B cell (primary cell): ENCODE data around the gene SCNN1B. TPM values are rescaled to one million over a fixed set of nuclear protein-coding genes. Genes with fewer than 3 reads are reported as not detected.

ENCODE experiments used
- ATAC-seq: fragments of 200-7000 bp; cut with Tn5 transposase; one replicate; pipeline ENCODE4 v1.10.0; 2021; ENCODE audit warnings: low read depth, mild to moderate bottlenecking, moderate number of reproducible peaks, moderate library complexity
- CTCF ChIA-PET: fragments of 350-600 bp; sonication (Branson Sonifier 250); formaldehyde crosslinking; loops from one replicate; lab custom pipeline; 2021; ENCODE audit warnings: antibody characterized with exemption, inconsistent platforms; lab: Charles Lee
- POLR2A ChIA-PET: fragments of 350-600 bp; sonication (Branson Sonifier 250); formaldehyde crosslinking; loops from one replicate; lab custom pipeline; 2021; ENCODE audit warnings: antibody characterized with exemption; lab: Charles Lee
- DNase-seq: peaks from one replicate; pipeline ENCODE4 v3.0.0; 2013
- H2AFZ ChIP-seq: 2 replicates; pipeline ENCODE4 v1.6.1; 2012; ENCODE audit warnings: mild to moderate bottlenecking, low read depth, low read length; ENCODE audit not compliant: insufficient read depth, poor library complexity, severe bottlenecking
- H3K27ac ChIP-seq, 2 donors: 1 replicate in 1 of 2; 2 replicates in 1 of 2; pipeline ENCODE4 v1.5.1; 2012 to 2013; ENCODE audit warnings: low read length in 2 of 2, mild to moderate bottlenecking in 2 of 2, moderate library complexity in 1 of 2
- H3K27me3 ChIP-seq, 4 experiments: fragments of 200-600 bp in 1 of 4; sonication (generic) in 1 of 4; replicated peaks in 1 of 4; 1 replicate in 2 of 4; 2 replicates in 2 of 4; pipeline versions ENCODE4 v1.6.1 to v1.7.0; 2013 to 2016; ENCODE audit warnings: low read length in 3 of 4, mild to moderate bottlenecking in 2 of 4, mixed read lengths in 1 of 4, moderate library complexity in 1 of 4; ENCODE audit not compliant: insufficient read depth in 4 of 4, control insufficient read depth in 3 of 4; ENCODE audit errors: control extremely low read depth in 1 of 4
- H3K36me3 ChIP-seq, 2 experiments: replicated peaks in 1 of 2; 1 replicate in 1 of 2; 2 replicates in 1 of 2; pipeline versions ENCODE4 v1.6.1 to v1.7.1; 2013; ENCODE audit warnings: low read length in 1 of 2; ENCODE audit not compliant: insufficient read depth in 2 of 2, control insufficient read depth in 1 of 2; ENCODE audit errors: control extremely low read depth in 1 of 2, extremely low read depth in 1 of 2
- H3K4me1 ChIP-seq, 2 donors: fragments of 200-600 bp in 1 of 2; sonication (generic) in 1 of 2; 1 replicate in 1 of 2; 2 replicates in 1 of 2; pipeline versions ENCODE4 v1.5.1 to v1.6.1; 2013 to 2017; ENCODE audit warnings: low read length in 2 of 2; ENCODE audit not compliant: control insufficient read depth in 2 of 2, insufficient read depth in 2 of 2
- H3K4me2 ChIP-seq: replicated peaks from 2 replicates; pipeline ENCODE3; 2012; ENCODE audit warnings: mild to moderate bottlenecking, low read depth, low read length; ENCODE audit not compliant: poor library complexity, severe bottlenecking
- H3K4me3 ChIP-seq, 5 experiments: fragments of 200-600 bp in 1 of 5; sonication (generic) in 1 of 5; 1 replicate in 3 of 5; 2 replicates in 2 of 5; pipeline versions ENCODE4 v1.5.1 to v1.7.0; 2011 to 2016; ENCODE audit warnings: low read length in 4 of 5, mild to moderate bottlenecking in 4 of 5, low read depth in 2 of 5, control low read depth in 1 of 5, moderate library complexity in 1 of 5; ENCODE audit not compliant: insufficient read depth in 1 of 5; ENCODE audit errors: control extremely low read depth in 1 of 5, extremely low read depth in 1 of 5
- H3K79me2 ChIP-seq: fragments of 200-600 bp; sonication (generic); one replicate; pipeline ENCODE4 v1.6.0; 2016; ENCODE audit warnings: low read length; ENCODE audit not compliant: control insufficient read depth, insufficient read depth
- H3K9ac ChIP-seq: fragments of 200-600 bp; sonication (generic); 2 replicates; pipeline ENCODE4 v1.6.1; 2017; ENCODE audit warnings: mild to moderate bottlenecking, low read length, moderate library complexity
- H3K9me3 ChIP-seq, 3 donors: one replicate each; pipeline versions ENCODE4 v1.6.1 to v1.7.1; 2013; ENCODE audit warnings: low read length in 2 of 3; ENCODE audit not compliant: control insufficient read depth in 2 of 3, insufficient read depth in 1 of 3; ENCODE audit errors: control extremely low read depth in 1 of 3
- H4K20me1 ChIP-seq: 2 replicates; pipeline ENCODE4 v1.6.0; 2012; ENCODE audit warnings: mild to moderate bottlenecking, low read length; ENCODE audit not compliant: insufficient read depth, control insufficient read depth, poor library complexity, severe bottlenecking
- H3K27ac Mint-ChIP-seq: one replicate; pipeline ENCODE4 v1.8.0; 2021; ENCODE audit warnings: mixed read lengths
- H3K27me3 Mint-ChIP-seq: one replicate; pipeline ENCODE4 v1.8.0; 2021; ENCODE audit warnings: mixed read lengths
- H3K4me1 Mint-ChIP-seq: one replicate; pipeline ENCODE4 v1.8.0; 2021; ENCODE audit warnings: mixed read lengths
- H3K4me3 Mint-ChIP-seq: one replicate; pipeline ENCODE4 v1.8.0; 2021; ENCODE audit warnings: mixed read lengths
- H3K9me3 Mint-ChIP-seq: one replicate; pipeline ENCODE4 v1.8.0; 2022; ENCODE audit warnings: mixed read lengths; ENCODE audit not compliant: insufficient read depth
- EZH2 ChIP-seq: IDR thresholded peaks from 2 replicates; pipeline ENCODE4 v1.6.1; 2012; ENCODE audit warnings: borderline replicate concordance, low read depth, mild to moderate bottlenecking, moderate library complexity, low read length; ENCODE audit not compliant: insufficient read depth, poor library complexity, severe bottlenecking
- WGBS: methylation state at CpG from one replicate; pipeline ENCODE4 v1.1.5; 2013; ENCODE audit warnings: missing lambda C conversion rate; ENCODE audit not compliant: insufficient coverage; 5-methylcytosine and 5-hydroxymethylcytosine counted together
- intact Hi-C: fragments of 100-400 bp; cut with micrococcal nuclease; formaldehyde crosslinking; loops from one replicate; pipeline ENCODE4 v1.10.0; 2022
- polyA plus RNA-seq: library from polyadenylated mRNA; depleted of rRNA; stranded (reverse); fragments of >200 nt; gene quantifications from 2 replicates; pipeline ENCODE4 v1.2.3, GENCODE V29; 2012
- total RNA-seq, 2 donors: library from RNA; stranded (reverse); fragments of 120-200 nt in 1 of 2; gene quantifications; 1 replicate in 1 of 2; 2 replicates in 1 of 2; pipeline versions ENCODE4 v1.2.3 to v1.2.4, GENCODE V29; 2013 to 2022
- TF ChIP-seq, protein P1 (sequence below): fragments of 200-600 bp; IDR thresholded peaks from one replicate; pipeline ENCODE4 v1.8.0; 2022; ENCODE audit warnings: antibody characterized with exemption, mild to moderate bottlenecking

Gene SCNN1B
- total and polyA plus RNA-seq, 2 donors (not counting 1 experiment from before 2014, with no cell fraction given), result 0.30 TPM; not detected in 1

DNA sequence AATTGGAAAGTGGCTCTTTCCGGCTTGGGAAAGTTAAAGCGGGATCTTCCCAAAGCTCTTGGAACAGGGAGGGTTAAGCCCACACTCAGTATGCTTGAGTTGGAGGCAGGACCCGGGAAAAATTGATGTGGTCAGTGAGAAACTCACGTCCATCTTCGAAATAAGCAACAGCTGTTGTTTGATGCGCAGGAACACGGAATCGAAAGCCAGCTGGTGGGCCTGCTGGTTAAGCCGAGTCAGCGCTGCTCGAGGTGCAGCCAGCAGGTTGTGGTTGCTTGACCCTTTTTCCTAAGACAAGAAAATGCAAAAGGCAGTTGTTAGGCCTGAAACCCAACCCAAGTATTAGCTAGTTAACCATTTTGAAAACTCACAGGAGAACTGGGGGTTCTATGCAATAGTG lies 101.4 kb downstream of the SCNN1B start:
- Histone ChIP-seq H2AFZ (no peak overlapping the region), H3K4me3 (no peak overlapping the region), H3K9ac (no peak overlapping the region), H3K4me1 (no peaks in the 10 kb centered on the region), H3K27ac (no peak overlapping the region), H3K79me2 (no peaks in the 10 kb centered on the region), H3K36me3 (peaks cover 7 to 56% of the 10 kb centered on the region in 2 experiments), H4K20me1 (no peaks in the 10 kb centered on the region), H3K9me3 (no peaks in the 10 kb centered on the region), H3K27me3 (no peaks in the 10 kb centered on the region), H3K4me2 (no peak overlapping the region)
- Mint-ChIP-seq H3K4me1 (no peaks in the 10 kb centered on the region), H3K27me3 (no peaks in the 10 kb centered on the region), H3K27ac (no peak overlapping the region), H3K9me3 (no peaks in the 10 kb centered on the region), H3K4me3 (no peak overlapping the region)
- no peak for TF ChIP-seq EZH2
- TF ChIP-seq, protein P1, sequence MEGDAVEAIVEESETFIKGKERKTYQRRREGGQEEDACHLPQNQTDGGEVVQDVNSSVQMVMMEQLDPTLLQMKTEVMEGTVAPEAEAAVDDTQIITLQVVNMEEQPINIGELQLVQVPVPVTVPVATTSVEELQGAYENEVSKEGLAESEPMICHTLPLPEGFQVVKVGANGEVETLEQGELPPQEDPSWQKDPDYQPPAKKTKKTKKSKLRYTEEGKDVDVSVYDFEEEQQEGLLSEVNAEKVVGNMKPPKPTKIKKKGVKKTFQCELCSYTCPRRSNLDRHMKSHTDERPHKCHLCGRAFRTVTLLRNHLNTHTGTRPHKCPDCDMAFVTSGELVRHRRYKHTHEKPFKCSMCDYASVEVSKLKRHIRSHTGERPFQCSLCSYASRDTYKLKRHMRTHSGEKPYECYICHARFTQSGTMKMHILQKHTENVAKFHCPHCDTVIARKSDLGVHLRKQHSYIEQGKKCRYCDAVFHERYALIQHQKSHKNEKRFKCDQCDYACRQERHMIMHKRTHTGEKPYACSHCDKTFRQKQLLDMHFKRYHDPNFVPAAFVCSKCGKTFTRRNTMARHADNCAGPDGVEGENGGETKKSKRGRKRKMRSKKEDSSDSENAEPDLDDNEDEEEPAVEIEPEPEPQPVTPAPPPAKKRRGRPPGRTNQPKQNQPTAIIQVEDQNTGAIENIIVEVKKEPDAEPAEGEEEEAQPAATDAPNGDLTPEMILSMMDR, result no peak
- DNase-seq (no peak), ATAC-seq (no peak)
- CTCF ChIA-PET, result no interaction called here
- intact Hi-C loops, result no loop called here
- WGBS, result 99% methylated on average over 11 of the region's 11 CpGs
- POLR2A ChIA-PET, result no interaction called here

DNA sequence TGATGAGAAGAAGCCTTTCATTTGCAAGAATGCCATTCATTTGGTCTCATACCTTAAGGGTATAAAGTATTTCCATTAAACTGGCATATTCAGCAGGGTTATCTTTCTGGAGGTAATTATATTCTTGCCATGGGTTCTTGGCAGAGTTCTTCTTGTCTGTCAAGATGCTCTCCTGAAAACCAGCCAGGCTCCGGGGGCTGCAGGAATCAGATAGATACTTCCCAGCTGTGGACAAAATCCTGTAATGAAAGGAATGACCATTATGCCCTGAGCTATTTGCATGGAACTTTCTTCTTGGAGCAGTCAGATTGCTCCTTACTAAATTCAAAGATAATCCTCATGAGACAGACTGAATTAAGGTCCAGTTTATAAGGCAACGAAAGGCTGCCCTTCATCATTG lies 103.9 kb downstream of the SCNN1B start:
- Histone ChIP-seq H3K27ac (no peak overlapping the region), H3K4me1 (no peaks in the 10 kb centered on the region), H3K4me2 (no peak overlapping the region), H3K79me2 (no peaks in the 10 kb centered on the region), H3K9ac (no peak overlapping the region), H3K9me3 (no peaks in the 10 kb centered on the region), H4K20me1 (no peaks in the 10 kb centered on the region), H3K4me3 (no peak overlapping the region), H3K27me3 (no peaks in the 10 kb centered on the region), H2AFZ (no peak overlapping the region), H3K36me3 (peaks cover 11 to 59% of the 10 kb centered on the region in 2 experiments)
- ChIA-PET POLR2A (no interaction called here), CTCF (interaction anchor here (2.1 kb wide), 1 partner anchor 30 kb away, joined by 4 read pairs; no protein-coding TSS in a partner anchor)
- no peaks in the 10 kb centered on the region for H3K27me3 Mint-ChIP-seq
- intact Hi-C loops, result no loop called here
- H3K4me1 Mint-ChIP-seq, result no peaks in the 10 kb centered on the region
- TF ChIP-seq, protein P1, result no peak
- ATAC-seq, result no peak
- no peak overlapping the region for H3K4me3 Mint-ChIP-seq
- H3K27ac Mint-ChIP-seq, result no peak overlapping the region
- no peak for DNase-seq
- WGBS, result 100% methylated on average over 1 of the region's 2 CpGs
- no peaks in the 10 kb centered on the region for H3K9me3 Mint-ChIP-seq
